GM18517 (cell line): ENCODE measurements around the gene HIPK2.

ENCODE experiments used
- ATAC-seq: cut with Tn5 transposase; IDR thresholded peaks from one replicate; pipeline ENCODE4 v1.9.1; 2021; ENCODE audit warnings: mild to moderate bottlenecking, moderate library complexity; ENCODE audit not compliant: unreplicated experiment

The HIPK2 gene

DNA sequence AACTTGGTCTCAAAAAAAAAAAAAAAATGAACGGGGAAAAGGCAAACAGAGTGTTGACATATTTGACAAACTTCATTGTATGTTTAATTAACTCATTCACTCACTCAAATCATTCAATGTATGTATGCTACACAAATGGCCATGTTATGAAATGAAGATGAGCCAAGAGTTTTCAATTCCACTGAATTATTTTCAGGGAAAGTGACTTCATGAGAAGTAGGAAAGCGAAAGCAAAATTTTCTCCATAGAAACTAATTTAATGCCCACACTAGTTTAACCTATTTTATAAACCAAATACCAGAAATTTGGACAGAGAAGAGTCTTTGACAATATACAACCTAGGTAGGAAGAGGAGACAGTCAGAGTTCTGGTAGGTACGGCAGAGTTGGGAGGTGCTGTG, 119.5 kb downstream of the HIPK2 start:
- ATAC-seq = no peak

DNA sequence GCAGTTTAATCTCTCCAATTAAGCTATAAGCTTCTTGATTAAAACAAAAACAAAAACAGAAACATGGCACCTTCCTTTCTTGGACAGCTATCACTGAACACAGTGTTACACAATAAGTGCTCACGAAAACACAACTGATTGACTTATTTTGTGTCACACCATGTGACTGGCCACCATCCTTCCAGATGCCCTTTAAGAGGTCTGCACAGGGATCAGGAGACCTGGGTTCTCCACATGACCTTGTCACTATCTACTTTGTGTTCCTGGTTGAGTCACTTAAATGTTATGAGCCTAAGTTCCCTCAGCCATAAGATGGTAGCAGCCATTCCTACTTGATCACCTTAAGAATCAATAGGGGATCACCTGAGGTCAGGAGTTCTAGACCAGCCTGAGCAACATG, 120.1 kb downstream of the HIPK2 start:
- ATAC-seq = no peak

- ATAC-seq = no peak
These were observed 121.4 kb downstream of the HIPK2 start for GRCh38 chr7:139656387-139656786.

GRCh38 chr7:139655305-139655704, 122.5 kb downstream of the HIPK2 start:
- no peak for ATAC-seq

GRCh38 chr7:139654276-139655181, 123.3 kb downstream of the HIPK2 start:
- ATAC-seq = no peak

- ATAC-seq = no peak
These were observed 125.9 kb downstream of the HIPK2 start for GRCh38 chr7:139651914-139652313.

DNA sequence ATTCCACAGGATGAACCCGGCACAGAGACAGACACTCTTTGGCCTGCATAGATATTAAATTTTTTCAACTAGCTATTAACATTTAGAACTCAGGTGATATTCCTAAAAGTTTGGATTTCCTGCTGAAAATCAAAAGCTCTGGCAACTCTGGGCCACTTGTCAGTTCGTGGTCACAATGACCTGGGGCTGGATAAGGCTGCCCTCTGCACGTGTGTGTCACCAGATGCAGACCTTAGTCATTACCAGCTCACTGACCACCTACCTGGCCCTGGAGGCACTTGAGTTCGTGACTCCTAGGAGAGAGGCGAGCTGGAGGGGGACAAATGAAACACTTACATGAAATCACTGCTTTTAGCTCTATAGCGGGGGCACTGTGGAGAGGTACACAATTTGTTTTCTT, 126.5 kb downstream of the HIPK2 start:
- no peak for ATAC-seq

DNA sequence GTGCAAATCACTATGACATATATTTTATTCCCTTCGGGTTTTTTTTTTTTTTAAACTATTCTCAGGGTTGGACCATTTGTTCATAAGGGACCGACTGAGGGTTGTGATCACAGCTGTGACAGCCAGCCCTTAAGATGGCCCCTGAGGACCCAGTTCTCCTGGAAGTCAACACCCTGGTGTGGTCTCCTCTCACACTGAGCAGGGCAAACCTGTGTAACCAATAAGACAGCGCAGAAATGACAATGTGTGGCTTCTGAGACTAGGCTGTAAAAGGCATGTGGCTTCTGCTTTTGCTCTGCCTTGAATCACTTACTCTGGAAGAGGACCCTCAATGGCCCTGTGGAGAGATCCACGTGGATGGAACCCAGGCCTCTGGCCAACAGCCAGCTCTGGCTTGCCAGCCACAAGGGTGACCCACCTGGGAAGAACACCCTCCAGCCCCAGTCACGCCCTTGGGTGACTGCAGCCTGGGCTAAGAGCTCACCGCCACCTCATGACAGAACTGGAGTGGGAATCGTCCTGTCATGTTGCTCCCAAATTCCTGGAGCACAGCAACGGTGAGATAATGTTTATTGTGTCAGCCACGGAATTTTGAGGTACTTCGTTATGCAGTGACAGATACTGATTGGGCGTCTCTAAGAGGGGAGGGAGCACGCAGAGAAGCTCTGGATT, 127.2 kb downstream of the HIPK2 start:
- no peak for ATAC-seq

- peak; percentile 91 for ATAC-seq
These were observed 128.8 kb downstream of the HIPK2 start for GRCh38 chr7:139648941-139649425.

GRCh38 chr7:139648391-139648861, 129.4 kb downstream of the HIPK2 start:
- ATAC-seq = no peak

- no peak for ATAC-seq
These were observed 129.9 kb downstream of the HIPK2 start for GRCh38 chr7:139647814-139648390.

GRCh38 chr7:139647085-139647484, 130.7 kb downstream of the HIPK2 start:
- ATAC-seq = no peak

- ATAC-seq = no peak
These were observed 131.2 kb downstream of the HIPK2 start for GRCh38 chr7:139646566-139646965.

GRCh38 chr7:139645572-139646523, 131.9 kb downstream of the HIPK2 start:
- no peak for ATAC-seq

- ATAC-seq = no peak
These were observed 133.7 kb downstream of the HIPK2 start for GRCh38 chr7:139643951-139644585.

- ATAC-seq = no peak
These were observed 135.5 kb downstream of the HIPK2 start for GRCh38 chr7:139642283-139642682.

- no peak for ATAC-seq
These were observed 136.3 kb downstream of the HIPK2 start for GRCh38 chr7:139641337-139641992.

DNA sequence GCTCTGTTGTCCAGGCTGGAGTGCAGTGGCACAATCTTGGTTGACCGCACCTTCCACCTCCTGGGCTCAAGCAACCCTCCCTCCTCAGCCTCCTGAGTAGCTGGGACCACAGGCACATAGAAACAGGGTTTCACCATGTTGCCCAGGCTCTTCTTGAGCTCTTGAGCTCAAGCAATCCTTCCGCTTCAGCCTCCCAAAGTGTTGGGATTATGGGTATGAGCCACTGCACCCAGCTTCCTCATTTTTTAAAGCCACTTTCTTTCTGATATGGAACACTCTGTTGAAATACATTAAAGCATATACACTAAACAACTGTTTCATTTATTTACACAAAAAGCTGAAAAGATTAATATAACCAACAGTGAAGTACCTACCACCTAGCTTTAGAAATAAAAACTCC, 137.1 kb downstream of the HIPK2 start:
- no peak for ATAC-seq

GRCh38 chr7:139639563-139639962, 138.2 kb downstream of the HIPK2 start:
- no peak for ATAC-seq
